Measurements from ENCODE around the gene GRIA4. TPM values are rescaled to one million over a fixed set of nuclear protein-coding genes. Genes with fewer than 3 reads are reported as not detected.

The GRIA4 gene
- total RNA-seq, result 4.8 TPM

DNA sequence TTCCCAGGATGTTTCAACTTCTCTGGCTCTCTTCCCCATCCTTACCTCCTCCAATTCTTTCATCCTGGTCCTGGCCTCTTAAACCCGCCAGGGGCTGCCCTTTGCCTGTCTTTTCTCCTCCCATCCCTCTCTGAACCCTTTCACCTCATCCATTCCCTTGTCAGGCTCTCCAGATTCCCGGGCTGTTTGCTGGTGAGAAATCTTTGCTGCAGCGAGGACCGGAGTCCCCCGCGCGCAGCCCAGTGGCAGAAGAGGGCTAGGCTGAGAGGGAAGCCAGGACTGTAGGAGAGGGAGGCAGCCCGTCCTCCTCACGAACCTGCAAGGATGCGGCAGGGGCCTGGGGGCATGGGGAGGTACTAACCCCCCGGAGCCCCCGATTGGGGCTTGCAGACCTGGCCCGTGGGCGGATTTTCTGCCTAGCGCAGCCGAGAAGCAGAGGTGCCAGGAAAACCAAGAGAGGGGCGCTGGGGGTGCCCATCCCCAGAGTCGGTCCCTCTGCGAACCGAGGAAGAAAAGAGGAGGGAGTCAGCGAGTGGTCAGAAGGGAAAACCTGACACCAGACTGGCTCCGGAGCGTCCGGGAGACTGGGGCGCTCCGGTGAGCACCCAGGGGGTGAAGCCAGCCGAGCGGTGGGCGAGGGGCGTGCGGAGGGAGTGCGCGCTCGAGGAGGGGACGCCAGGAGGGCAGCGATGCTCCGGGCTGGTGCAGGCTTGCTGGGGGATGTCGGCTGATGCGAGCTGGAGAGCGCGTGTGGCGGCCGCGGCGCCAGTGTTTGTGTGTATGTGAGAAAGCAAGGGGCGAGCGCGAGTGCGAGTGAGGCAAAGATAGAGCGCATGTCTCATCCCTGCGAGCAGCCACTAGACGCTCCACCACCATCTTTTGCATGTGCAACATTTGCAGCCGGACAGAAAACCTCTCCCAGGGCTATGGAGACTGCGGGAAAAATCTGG, at the start of gene GRIA4:
GRIA4 (plus strand) TSS at position 242 of the 950 bp plus-strand sequence. CDS start 925 bp downstream, outside the sequence.

DNA sequence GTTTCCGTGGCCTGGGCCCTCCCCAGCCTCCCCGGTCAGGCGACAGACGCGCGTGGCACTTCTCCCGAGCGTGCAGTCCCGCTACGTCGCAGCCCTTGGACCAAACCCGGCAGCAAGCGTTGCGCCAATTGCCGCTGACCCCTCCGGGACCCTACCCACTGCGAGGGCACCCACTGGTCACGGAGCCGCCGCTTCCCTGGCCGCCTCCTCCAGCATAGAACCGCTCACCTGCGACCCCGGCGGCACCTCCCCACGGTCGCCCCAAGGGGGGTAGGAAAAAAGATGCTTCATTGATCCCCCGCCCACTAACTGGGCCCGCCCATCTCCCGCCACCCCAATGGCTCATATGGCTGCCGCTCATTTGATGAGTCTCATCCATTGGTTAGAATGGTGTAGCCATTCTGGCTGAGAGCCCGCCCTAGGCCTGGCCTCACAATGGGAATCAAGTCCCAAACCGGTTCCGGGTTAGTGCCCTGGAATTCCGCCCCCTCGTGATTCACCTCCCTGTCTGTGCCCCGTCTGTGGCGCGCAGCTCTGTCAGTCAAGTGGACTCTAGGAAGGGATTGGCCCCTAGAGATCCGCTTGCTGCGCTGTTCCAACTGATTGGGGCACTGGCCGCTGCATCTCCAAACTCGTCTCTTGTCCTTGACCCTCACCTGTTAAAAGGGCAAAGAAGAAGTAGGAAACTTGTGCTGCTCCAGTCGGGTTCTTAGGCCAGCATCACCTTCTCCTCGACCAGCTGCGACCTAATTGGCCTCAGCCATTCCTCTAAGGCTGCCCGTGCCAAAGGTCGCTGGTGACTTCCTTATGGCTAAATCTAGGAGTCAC, 412.3 kb downstream of the GRIA4 start, which contains the start of gene MSANTD4:
MSANTD4 (minus strand) TSS at position 274 of the 828 bp plus-strand sequence. CDS start 11,323 bp downstream, outside the sequence.

Small RNA genes lying within 50 kb of the gene (small RNA-seq; reads per million reads assigned to genes)
- gene RNU4-55P (ENCODE audit: low replicate concordance) (not detected), gene RNU6-277P (ENCODE audit: low replicate concordance) (not detected)

Measured in metanephros (tissue), 2 donors.